SU-DHL-6 (cell line): ENCODE data around the gene NUP155.

Experiments
- H2AFZ ChIP-seq: fragments of 200-600 bp; sonication (generic); 2 replicates; pipeline ENCODE4 v1.6.1; 2014; ENCODE audit warnings: low read depth, mild to moderate bottlenecking, moderate library complexity, mixed read lengths, antibody characterized with exemption, low read length; ENCODE audit not compliant: severe bottlenecking
- H3F3A ChIP-seq: fragments of 200-600 bp; shearing (Covaris generic); 2 replicates; pipeline ENCODE4 v1.6.0; 2016; ENCODE audit warnings: antibody characterized with exemption, mild to moderate bottlenecking; ENCODE audit not compliant: insufficient read depth
- H3K27ac ChIP-seq: fragments of 200-600 bp; sonication (generic); 2 replicates; pipeline ENCODE4 v1.5.1; 2016; ENCODE audit warnings: low read depth, mild to moderate bottlenecking, low read length, moderate library complexity, mixed read lengths
- H3K27me3 ChIP-seq: fragments of 200-600 bp; sonication (generic), shearing (Covaris generic); 2 replicates; pipeline ENCODE4 v1.6.0; 2014; ENCODE audit warnings: mild to moderate bottlenecking, low read length
- H3K36me3 ChIP-seq: fragments of 200-600 bp; sonication (generic); 2 replicates; pipeline ENCODE4 v1.6.1; 2014; ENCODE audit warnings: mild to moderate bottlenecking, low read length, mixed read lengths
- H3K4me2 ChIP-seq: fragments of 300-600, 200-600 bp; shearing (Covaris generic), sonication (generic); 2 replicates; pipeline ENCODE4 v1.6.0; 2014; ENCODE audit warnings: low read length, low read depth, mild to moderate bottlenecking; ENCODE audit not compliant: poor library complexity, severe bottlenecking
- H3K4me3 ChIP-seq: fragments of 200-600 bp; sonication (generic); 2 replicates; pipeline ENCODE4 v1.5.1; 2014; ENCODE audit warnings: antibody characterized with exemption, low read length, mild to moderate bottlenecking, mixed read lengths; ENCODE audit not compliant: insufficient read depth, poor library complexity, severe bottlenecking
- H3K79me2 ChIP-seq: fragments of 200-600 bp; sonication (generic); 2 replicates; pipeline ENCODE4 v1.6.1; 2014; ENCODE audit warnings: mild to moderate bottlenecking, low read length, moderate library complexity; ENCODE audit not compliant: insufficient read depth
- H3K9ac ChIP-seq: fragments of 200-600 bp; sonication (generic); 2 replicates; pipeline ENCODE4 v1.7.0; 2014; ENCODE audit warnings: mild to moderate bottlenecking, low read length
- H3K9me2 ChIP-seq: fragments of 200-600 bp; sonication (generic); replicated peaks from 2 replicates; pipeline ENCODE4 v1.6.1; 2014; ENCODE audit warnings: low read length; ENCODE audit not compliant: insufficient read depth
- H3K9me3 ChIP-seq: fragments of 200-600 bp; sonication (generic); 2 replicates; pipeline ENCODE4 v1.6.1; 2014; ENCODE audit warnings: low read length, mixed read lengths; ENCODE audit not compliant: insufficient read depth
- H4K20me1 ChIP-seq: fragments of 200-600 bp; sonication (generic); 2 replicates; pipeline ENCODE4 v1.6.1; 2014; ENCODE audit warnings: low read depth, mild to moderate bottlenecking, antibody characterized with exemption, low read length, moderate library complexity, mixed read lengths
- EZH2phosphoT487 ChIP-seq: fragments of 200-600 bp; sonication (generic), shearing (Covaris generic); conservative IDR thresholded peaks from 2 replicates; pipeline ENCODE4 v1.6.1; 2018; ENCODE audit warnings: mild to moderate bottlenecking, antibody characterized with exemption, low read length, moderate library complexity, mixed read lengths
- TF ChIP-seq, protein P1 (sequence below): fragments of 200-600 bp; sonication (generic); IDR thresholded peaks from one replicate; pipeline ENCODE4 v1.5.1; 2017; ENCODE audit warnings: antibody characterized with exemption, mild to moderate bottlenecking, low read length, moderate library complexity; ENCODE audit not compliant: insufficient read depth, poor library complexity, severe bottlenecking

The NUP155 gene

DNA sequence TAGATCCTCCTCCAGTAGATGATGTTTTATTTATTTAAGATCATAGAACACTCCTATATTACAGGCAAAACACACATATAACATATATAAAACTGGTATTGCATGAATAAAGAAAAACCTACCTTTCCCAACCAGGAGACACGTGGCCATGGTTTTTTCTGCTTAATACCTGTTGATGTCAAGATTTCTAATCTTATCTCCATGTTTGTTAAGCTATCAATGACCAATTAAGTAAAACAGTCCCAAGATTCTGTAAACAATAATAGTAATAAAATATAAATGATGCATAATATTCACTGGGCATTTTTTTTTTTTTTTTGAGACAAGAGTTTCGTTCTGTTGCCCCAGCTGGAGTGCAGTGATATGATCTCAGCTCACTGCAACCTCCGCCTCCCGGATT lies 123.4 kb downstream of the NUP155 start:
- Histone ChIP-seq H3K27me3 (no peaks in the 10 kb centered on the region), H3K9me2 (no peaks in the 10 kb centered on the region), H3K36me3 (no peaks in the 10 kb centered on the region), H3K9ac (no peak overlapping the region), H3K27ac (no peak overlapping the region), H3K9me3 (no peaks in the 10 kb centered on the region), H4K20me1 (no peaks in the 10 kb centered on the region), H3K79me2 (no peaks in the 10 kb centered on the region), H3F3A (no peaks in the 10 kb centered on the region; the same call in 1 of the 2 replicates), H3K4me2 (no peak overlapping the region), H2AFZ (no peak overlapping the region), H3K4me3 (no peak overlapping the region)
- TF ChIP-seq, protein P1, sequence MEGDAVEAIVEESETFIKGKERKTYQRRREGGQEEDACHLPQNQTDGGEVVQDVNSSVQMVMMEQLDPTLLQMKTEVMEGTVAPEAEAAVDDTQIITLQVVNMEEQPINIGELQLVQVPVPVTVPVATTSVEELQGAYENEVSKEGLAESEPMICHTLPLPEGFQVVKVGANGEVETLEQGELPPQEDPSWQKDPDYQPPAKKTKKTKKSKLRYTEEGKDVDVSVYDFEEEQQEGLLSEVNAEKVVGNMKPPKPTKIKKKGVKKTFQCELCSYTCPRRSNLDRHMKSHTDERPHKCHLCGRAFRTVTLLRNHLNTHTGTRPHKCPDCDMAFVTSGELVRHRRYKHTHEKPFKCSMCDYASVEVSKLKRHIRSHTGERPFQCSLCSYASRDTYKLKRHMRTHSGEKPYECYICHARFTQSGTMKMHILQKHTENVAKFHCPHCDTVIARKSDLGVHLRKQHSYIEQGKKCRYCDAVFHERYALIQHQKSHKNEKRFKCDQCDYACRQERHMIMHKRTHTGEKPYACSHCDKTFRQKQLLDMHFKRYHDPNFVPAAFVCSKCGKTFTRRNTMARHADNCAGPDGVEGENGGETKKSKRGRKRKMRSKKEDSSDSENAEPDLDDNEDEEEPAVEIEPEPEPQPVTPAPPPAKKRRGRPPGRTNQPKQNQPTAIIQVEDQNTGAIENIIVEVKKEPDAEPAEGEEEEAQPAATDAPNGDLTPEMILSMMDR, result no peak
- no peak for TF ChIP-seq EZH2phosphoT487

DNA sequence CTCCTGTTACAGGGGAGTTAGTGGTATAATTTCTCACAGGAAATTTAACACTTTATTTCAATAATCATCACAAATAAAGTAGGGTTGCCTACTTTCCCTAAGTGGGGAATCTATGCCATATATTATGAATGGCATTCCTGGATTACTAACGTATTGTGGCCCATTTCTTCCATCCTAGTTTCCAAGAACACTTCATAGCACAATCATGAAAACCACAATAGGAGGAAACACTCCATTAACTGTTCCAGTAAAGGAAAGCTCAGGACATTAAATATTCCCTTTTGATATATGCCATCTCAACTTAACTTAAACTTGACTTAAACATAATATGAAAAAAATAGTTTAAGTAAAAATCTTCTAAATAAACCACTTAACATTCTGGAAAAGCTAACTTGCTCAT lies 123.9 kb downstream of the NUP155 start:
- no peak overlapping the region for H2AFZ ChIP-seq
- no peak overlapping the region for H3K9ac ChIP-seq
- no peaks in the 10 kb centered on the region for H3K79me2 ChIP-seq
- H4K20me1 ChIP-seq, result no peaks in the 10 kb centered on the region
- no peak overlapping the region for H3K4me2 ChIP-seq
- H3K9me2 ChIP-seq, result no peaks in the 10 kb centered on the region
- no peaks in the 10 kb centered on the region; the same call in 1 of the 2 replicates for H3F3A ChIP-seq
- no peak overlapping the region for H3K4me3 ChIP-seq
- no peaks in the 10 kb centered on the region for H3K9me3 ChIP-seq
- H3K36me3 ChIP-seq, result no peaks in the 10 kb centered on the region
- TF ChIP-seq, protein P1, result no peak
- TF ChIP-seq EZH2phosphoT487, result no peak
- no peaks in the 10 kb centered on the region for H3K27me3 ChIP-seq
- no peak overlapping the region for H3K27ac ChIP-seq
